Measurements from ENCODE around the gene ADGRF4. TPM values are rescaled to one million over a fixed set of nuclear protein-coding genes. Genes with fewer than 3 reads are reported as not detected.

Gene ADGRF4
- total and polyA plus RNA-seq, 2 of the 8 experiments (the other 6 are each of a cell fraction or from before 2014, with no cell fraction given): 0.02 TPM; not detected in 1

DNA sequence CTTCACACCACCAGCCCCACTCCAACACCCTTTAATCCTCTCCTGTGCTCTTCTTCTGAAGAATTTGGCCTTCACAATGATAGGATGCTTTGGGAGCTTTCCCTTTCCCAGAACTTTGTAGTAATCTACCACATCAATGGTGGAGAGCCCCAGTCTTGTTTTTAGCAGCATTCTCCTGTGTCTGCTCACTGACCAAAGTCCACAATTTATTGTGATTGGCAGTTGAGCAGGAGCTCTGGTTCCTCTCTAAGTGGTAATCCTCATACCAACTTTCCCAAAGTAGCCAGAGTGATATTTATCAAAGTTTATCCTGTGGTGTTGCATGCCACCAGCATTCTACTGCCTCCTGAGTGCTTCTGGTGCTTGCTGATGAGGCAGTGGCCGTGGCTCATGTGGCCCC, 54.4 kb downstream of the ADGRF4 start (continued):
- TF ChIP-seq, protein P1, sequence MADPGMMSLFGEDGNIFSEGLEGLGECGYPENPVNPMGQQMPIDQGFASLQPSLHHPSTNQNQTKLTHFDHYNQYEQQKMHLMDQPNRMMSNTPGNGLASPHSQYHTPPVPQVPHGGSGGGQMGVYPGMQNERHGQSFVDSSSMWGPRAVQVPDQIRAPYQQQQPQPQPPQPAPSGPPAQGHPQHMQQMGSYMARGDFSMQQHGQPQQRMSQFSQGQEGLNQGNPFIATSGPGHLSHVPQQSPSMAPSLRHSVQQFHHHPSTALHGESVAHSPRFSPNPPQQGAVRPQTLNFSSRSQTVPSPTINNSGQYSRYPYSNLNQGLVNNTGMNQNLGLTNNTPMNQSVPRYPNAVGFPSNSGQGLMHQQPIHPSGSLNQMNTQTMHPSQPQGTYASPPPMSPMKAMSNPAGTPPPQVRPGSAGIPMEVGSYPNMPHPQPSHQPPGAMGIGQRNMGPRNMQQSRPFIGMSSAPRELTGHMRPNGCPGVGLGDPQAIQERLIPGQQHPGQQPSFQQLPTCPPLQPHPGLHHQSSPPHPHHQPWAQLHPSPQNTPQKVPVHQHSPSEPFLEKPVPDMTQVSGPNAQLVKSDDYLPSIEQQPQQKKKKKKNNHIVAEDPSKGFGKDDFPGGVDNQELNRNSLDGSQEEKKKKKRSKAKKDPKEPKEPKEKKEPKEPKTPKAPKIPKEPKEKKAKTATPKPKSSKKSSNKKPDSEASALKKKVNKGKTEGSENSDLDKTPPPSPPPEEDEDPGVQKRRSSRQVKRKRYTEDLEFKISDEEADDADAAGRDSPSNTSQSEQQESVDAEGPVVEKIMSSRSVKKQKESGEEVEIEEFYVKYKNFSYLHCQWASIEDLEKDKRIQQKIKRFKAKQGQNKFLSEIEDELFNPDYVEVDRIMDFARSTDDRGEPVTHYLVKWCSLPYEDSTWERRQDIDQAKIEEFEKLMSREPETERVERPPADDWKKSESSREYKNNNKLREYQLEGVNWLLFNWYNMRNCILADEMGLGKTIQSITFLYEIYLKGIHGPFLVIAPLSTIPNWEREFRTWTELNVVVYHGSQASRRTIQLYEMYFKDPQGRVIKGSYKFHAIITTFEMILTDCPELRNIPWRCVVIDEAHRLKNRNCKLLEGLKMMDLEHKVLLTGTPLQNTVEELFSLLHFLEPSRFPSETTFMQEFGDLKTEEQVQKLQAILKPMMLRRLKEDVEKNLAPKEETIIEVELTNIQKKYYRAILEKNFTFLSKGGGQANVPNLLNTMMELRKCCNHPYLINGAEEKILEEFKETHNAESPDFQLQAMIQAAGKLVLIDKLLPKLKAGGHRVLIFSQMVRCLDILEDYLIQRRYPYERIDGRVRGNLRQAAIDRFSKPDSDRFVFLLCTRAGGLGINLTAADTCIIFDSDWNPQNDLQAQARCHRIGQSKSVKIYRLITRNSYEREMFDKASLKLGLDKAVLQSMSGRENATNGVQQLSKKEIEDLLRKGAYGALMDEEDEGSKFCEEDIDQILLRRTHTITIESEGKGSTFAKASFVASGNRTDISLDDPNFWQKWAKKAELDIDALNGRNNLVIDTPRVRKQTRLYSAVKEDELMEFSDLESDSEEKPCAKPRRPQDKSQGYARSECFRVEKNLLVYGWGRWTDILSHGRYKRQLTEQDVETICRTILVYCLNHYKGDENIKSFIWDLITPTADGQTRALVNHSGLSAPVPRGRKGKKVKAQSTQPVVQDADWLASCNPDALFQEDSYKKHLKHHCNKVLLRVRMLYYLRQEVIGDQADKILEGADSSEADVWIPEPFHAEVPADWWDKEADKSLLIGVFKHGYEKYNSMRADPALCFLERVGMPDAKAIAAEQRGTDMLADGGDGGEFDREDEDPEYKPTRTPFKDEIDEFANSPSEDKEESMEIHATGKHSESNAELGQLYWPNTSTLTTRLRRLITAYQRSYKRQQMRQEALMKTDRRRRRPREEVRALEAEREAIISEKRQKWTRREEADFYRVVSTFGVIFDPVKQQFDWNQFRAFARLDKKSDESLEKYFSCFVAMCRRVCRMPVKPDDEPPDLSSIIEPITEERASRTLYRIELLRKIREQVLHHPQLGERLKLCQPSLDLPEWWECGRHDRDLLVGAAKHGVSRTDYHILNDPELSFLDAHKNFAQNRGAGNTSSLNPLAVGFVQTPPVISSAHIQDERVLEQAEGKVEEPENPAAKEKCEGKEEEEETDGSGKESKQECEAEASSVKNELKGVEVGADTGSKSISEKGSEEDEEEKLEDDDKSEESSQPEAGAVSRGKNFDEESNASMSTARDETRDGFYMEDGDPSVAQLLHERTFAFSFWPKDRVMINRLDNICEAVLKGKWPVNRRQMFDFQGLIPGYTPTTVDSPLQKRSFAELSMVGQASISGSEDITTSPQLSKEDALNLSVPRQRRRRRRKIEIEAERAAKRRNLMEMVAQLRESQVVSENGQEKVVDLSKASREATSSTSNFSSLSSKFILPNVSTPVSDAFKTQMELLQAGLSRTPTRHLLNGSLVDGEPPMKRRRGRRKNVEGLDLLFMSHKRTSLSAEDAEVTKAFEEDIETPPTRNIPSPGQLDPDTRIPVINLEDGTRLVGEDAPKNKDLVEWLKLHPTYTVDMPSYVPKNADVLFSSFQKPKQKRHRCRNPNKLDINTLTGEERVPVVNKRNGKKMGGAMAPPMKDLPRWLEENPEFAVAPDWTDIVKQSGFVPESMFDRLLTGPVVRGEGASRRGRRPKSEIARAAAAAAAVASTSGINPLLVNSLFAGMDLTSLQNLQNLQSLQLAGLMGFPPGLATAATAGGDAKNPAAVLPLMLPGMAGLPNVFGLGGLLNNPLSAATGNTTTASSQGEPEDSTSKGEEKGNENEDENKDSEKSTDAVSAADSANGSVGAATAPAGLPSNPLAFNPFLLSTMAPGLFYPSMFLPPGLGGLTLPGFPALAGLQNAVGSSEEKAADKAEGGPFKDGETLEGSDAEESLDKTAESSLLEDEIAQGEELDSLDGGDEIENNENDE (IDR thresholded peaks at IDR 0.05; ENCODE audit: insufficient replicate concordance, low read length): no peak

Measured in H1 (cell line).